HEK293 (cell line): ENCODE results near the gene PSEN2.

Experiments
- CTCF ChIP-seq: fragments of 450-650 bp; formaldehyde crosslinking; IDR thresholded peaks from 2 replicates; pipeline ENCODE4 v1.5.1; 2016; ENCODE audit warnings: missing biosample characterization, missing genetic modification characterization
- EGR2 ChIP-seq: fragments of 450-650 bp; formaldehyde crosslinking; IDR thresholded peaks from 2 replicates; pipeline ENCODE4 v1.5.1; 2016; ENCODE audit warnings: low read depth, missing biosample characterization, missing genetic modification characterization
- KLF10 ChIP-seq: fragments of 450-650 bp; IDR thresholded peaks from 2 replicates; pipeline ENCODE4 v1.5.1; 2018; ENCODE audit warnings: missing biosample characterization, mild to moderate bottlenecking, missing genetic modification characterization
- KLF7 ChIP-seq: fragments of 450-650 bp; formaldehyde crosslinking; IDR thresholded peaks from 2 replicates; pipeline ENCODE4 v1.5.1; 2016; ENCODE audit warnings: missing biosample characterization, missing genetic modification characterization, borderline replicate concordance
- MEIS1 ChIP-seq: sonication (generic); formaldehyde crosslinking; IDR thresholded peaks from 2 replicates; pipeline ENCODE4 v1.8.1; 2022; ENCODE audit warnings: missing genetic modification reagents, mild to moderate bottlenecking, borderline replicate concordance
- PRDM10 ChIP-seq: fragments of 450-650 bp; formaldehyde crosslinking; IDR thresholded peaks from 2 replicates; pipeline ENCODE4 v1.5.1; 2016; ENCODE audit warnings: missing biosample characterization, missing genetic modification characterization
- YY1 ChIP-seq: fragments of 450-650 bp; formaldehyde crosslinking; IDR thresholded peaks from 2 replicates; pipeline ENCODE4 v1.5.1; 2018; ENCODE audit warnings: missing biosample characterization, missing genetic modification characterization
- ZBTB11 ChIP-seq: fragments of 450-650 bp; formaldehyde crosslinking; conservative IDR thresholded peaks from 2 replicates; pipeline ENCODE4 v1.5.1; 2016; ENCODE audit warnings: low read depth, missing biosample characterization, missing genetic modification characterization
- ZBTB17 ChIP-seq: fragments of 450-650 bp; formaldehyde crosslinking; IDR thresholded peaks from 2 replicates; pipeline ENCODE4 v1.5.1; 2016; ENCODE audit warnings: missing biosample characterization, missing genetic modification characterization
- ZBTB7A ChIP-seq: fragments of 450-650 bp; formaldehyde crosslinking; IDR thresholded peaks from 2 replicates; pipeline ENCODE4 v1.5.1; 2016; ENCODE audit warnings: low read depth, missing biosample characterization, missing genetic modification characterization
- ZFP37 ChIP-seq: fragments of 450-650 bp; formaldehyde crosslinking; IDR thresholded peaks from 2 replicates; pipeline ENCODE4 v1.5.1; 2016; ENCODE audit warnings: missing biosample characterization, missing genetic modification characterization
- ZNF184 ChIP-seq: fragments of 450-650 bp; IDR thresholded peaks from 2 replicates; pipeline ENCODE4 v1.5.1; 2018; ENCODE audit warnings: missing biosample characterization, mild to moderate bottlenecking, missing genetic modification characterization
- ZNF23 ChIP-seq: fragments of 450-650 bp; formaldehyde crosslinking; IDR thresholded peaks from 2 replicates; pipeline ENCODE4 v1.5.1; 2016; ENCODE audit warnings: missing biosample characterization, missing genetic modification characterization, borderline replicate concordance
- ZNF239 ChIP-seq: fragments of 450-650 bp; formaldehyde crosslinking; IDR thresholded peaks from 2 replicates; pipeline ENCODE4 v1.5.1; 2016; ENCODE audit warnings: missing biosample characterization, missing genetic modification characterization
- ZNF24 ChIP-seq: fragments of 450-650 bp; formaldehyde crosslinking; IDR thresholded peaks from 2 replicates; pipeline ENCODE4 v1.5.1; 2016; ENCODE audit warnings: missing biosample characterization, missing genetic modification characterization
- ZNF266 ChIP-seq: fragments of 450-650 bp; formaldehyde crosslinking; IDR thresholded peaks from 2 replicates; pipeline ENCODE4 v1.5.1; 2016; ENCODE audit warnings: missing biosample characterization, missing genetic modification characterization, low read depth
- ZNF449 ChIP-seq: fragments of 450-650 bp; formaldehyde crosslinking; IDR thresholded peaks from 2 replicates; pipeline ENCODE4 v1.5.1; 2017; ENCODE audit warnings: missing biosample characterization, mild to moderate bottlenecking, missing genetic modification characterization, moderate library complexity
- ZNF48 ChIP-seq: fragments of 450-650 bp; formaldehyde crosslinking; IDR thresholded peaks from 2 replicates; pipeline ENCODE4 v1.5.1; 2016; ENCODE audit warnings: missing biosample characterization, missing genetic modification characterization
- ZNF513 ChIP-seq: fragments of 450-650 bp; IDR thresholded peaks from 2 replicates; pipeline ENCODE4 v1.5.1; 2018; ENCODE audit warnings: missing biosample characterization, missing genetic modification characterization
- ZNF530 ChIP-seq: fragments of 450-650 bp; formaldehyde crosslinking; IDR thresholded peaks from 2 replicates; pipeline ENCODE4 v1.5.1; 2016; ENCODE audit warnings: low read depth, missing biosample characterization, missing genetic modification characterization
- ZNF571 ChIP-seq: fragments of 450-650 bp; formaldehyde crosslinking; IDR thresholded peaks from 2 replicates; pipeline ENCODE4 v1.5.0; 2017; ENCODE audit warnings: missing biosample characterization, missing genetic modification characterization
- ZNF610 ChIP-seq: fragments of 450-650 bp; formaldehyde crosslinking; IDR thresholded peaks from 2 replicates; pipeline ENCODE4 v1.5.1; 2016; ENCODE audit warnings: missing biosample characterization, missing genetic modification characterization, borderline replicate concordance
- ZNF629 ChIP-seq: fragments of 450-650 bp; formaldehyde crosslinking; IDR thresholded peaks from 2 replicates; pipeline ENCODE4 v1.5.1; 2017; ENCODE audit warnings: missing biosample characterization, missing genetic modification characterization
- ZNF704 ChIP-seq: fragments of 450-650 bp; formaldehyde crosslinking; IDR thresholded peaks from 2 replicates; pipeline ENCODE4 v1.5.1; 2016; ENCODE audit warnings: missing biosample characterization, missing genetic modification characterization
- ZNF707 ChIP-seq: fragments of 450-650 bp; formaldehyde crosslinking; IDR thresholded peaks from 2 replicates; pipeline ENCODE4 v1.5.1; 2016; ENCODE audit warnings: missing biosample characterization, missing genetic modification characterization
- ZNF768 ChIP-seq: fragments of 450-650 bp; formaldehyde crosslinking; IDR thresholded peaks from 2 replicates; pipeline ENCODE4 v1.5.1; 2018; ENCODE audit warnings: missing biosample characterization, mild to moderate bottlenecking, missing genetic modification characterization

The PSEN2 gene

GRCh38 chr1:226870401-226871279, at the start of gene PSEN2 (continued):
- TF ChIP-seq ZNF571 (tag by site-specific recombination) = no peak
- no peak; the same call in 1 of the 2 replicates for TF ChIP-seq ZBTB7A
- no peak for TF ChIP-seq ZNF239 (tag by site-specific recombination)
- no peak for TF ChIP-seq ZNF704 (tag by site-specific recombination)
- TF ChIP-seq PRDM10 = peak; percentile 64
- TF ChIP-seq ZNF184 (tag by site-specific recombination) = no peak
- TF ChIP-seq ZNF24 = 0 out of 2 replicates have a peak, but pooled peaks have one; percentile 39
- no peak for TF ChIP-seq ZNF23 (tag by site-specific recombination)
- TF ChIP-seq ZNF513 = no peak
- 0 out of 2 replicates have a peak, but pooled peaks have one; percentile 33 for TF ChIP-seq CTCF (tag by site-specific recombination)
- no peak for TF ChIP-seq ZNF48 (tag by site-specific recombination)
- TF ChIP-seq MEIS1 (CRISPR knock-in tag) = no peak
- TF ChIP-seq ZNF266 (tag by site-specific recombination) = no peak
- no peak for TF ChIP-seq ZNF768 (tag by site-specific recombination)
- no peak for TF ChIP-seq ZBTB11
- TF ChIP-seq ZNF449 (tag by site-specific recombination) = no peak; the same call in 1 of the 2 replicates
- no peak for TF ChIP-seq KLF7 (tag by site-specific recombination)
- TF ChIP-seq ZFP37 = 0 out of 2 replicates have a peak, but pooled peaks have one; percentile 24
- no peak for TF ChIP-seq ZNF707 (tag by site-specific recombination)
- no peak for TF ChIP-seq ZNF629
- no peak for TF ChIP-seq ZNF530
- TF ChIP-seq ZNF610 (tag by site-specific recombination) = 0 out of 2 replicates have a peak, but pooled peaks have one; percentile 57
- no peak; the same call in 1 of the 2 replicates for TF ChIP-seq ZBTB17 (tag by site-specific recombination)
- TF ChIP-seq YY1 (tag by site-specific recombination) = peak; percentile 14; the same call in 1 of the 2 replicates
- peak; percentile 85; the same call in 1 of the 2 replicates for TF ChIP-seq KLF10 (tag by site-specific recombination)
- peak; percentile 79 for TF ChIP-seq EGR2
